Right lobe of liver (tissue), 6 donors: ENCODE results near the gene PLXNB1. TPM values are rescaled to one million over a fixed set of nuclear protein-coding genes. Genes with fewer than 3 reads are reported as not detected.

ENCODE experiments used
- ATAC-seq, 4 donors: fragments of 200-7000 bp; cut with Tn5 transposase; one replicate each; pipeline ENCODE4 v1.9.1; 2020; ENCODE audit warnings: mild to moderate bottlenecking in 4 of 4, moderate library complexity in 4 of 4
- DNase-seq, 3 donors: peaks; one replicate each; pipeline ENCODE4 v3.0.0-alpha.2; 2020
- H3K27ac ChIP-seq, 3 donors: fragments of 200-600 bp; one replicate each; pipeline ENCODE4 v1.8.0; 2022
- H3K27me3 ChIP-seq, 2 donors: fragments of 200-600 bp; one replicate each; pipeline ENCODE4 v1.8.0; 2022
- H3K36me3 ChIP-seq, 4 donors: fragments of 200-600 bp; sonication (generic) in 1 of 4; one replicate each; pipeline versions ENCODE4 v1.5.1 to v1.8.0; 2017 to 2022; ENCODE audit warnings: control low read depth in 1 of 4
- H3K4me1 ChIP-seq, 4 donors: fragments of 200-600 bp; sonication (generic) in 1 of 4; one replicate each; pipeline versions ENCODE4 v1.5.1 to v1.8.0; 2017 to 2022; ENCODE audit warnings: control low read depth in 1 of 4
- H3K4me3 ChIP-seq, 3 donors: fragments of 200-600 bp; one replicate each; pipeline ENCODE4 v1.8.0; 2022
- H3K9me3 ChIP-seq, 4 donors: fragments of 200-600 bp; sonication (generic) in 1 of 4; one replicate each; pipeline versions ENCODE4 v1.5.1 to v1.8.0; 2017 to 2022; ENCODE audit warnings: control low read depth in 1 of 4
- CTCF ChIP-seq, 4 donors: fragments of 200-600 bp in 3 of 4; fragments of 450-650 bp in 1 of 4; IDR thresholded peaks; one replicate each; pipeline versions ENCODE4 v1.5.1 to v1.8.0; 2016 to 2022; ENCODE audit warnings: antibody characterized with exemption in 4 of 4, mild to moderate bottlenecking in 2 of 4
- POLR2A ChIP-seq: fragments of 450-650 bp; IDR thresholded peaks from one replicate; pipeline ENCODE4 v1.6.1; 2017; ENCODE audit warnings: antibody characterized with exemption, mild to moderate bottlenecking
- WGBS: methylation state at CpG from one replicate; pipeline ENCODE4 v1.1.6; 2018; ENCODE audit warnings: low coverage, low lambda C conversion rate; ENCODE audit not compliant: insufficient coverage; ENCODE audit errors: missing lambda C conversion rate; 5-methylcytosine and 5-hydroxymethylcytosine counted together
- intact Hi-C, 2 donors: fragments of 100-400 bp; cut with DNase I; formaldehyde crosslinking; loops; one replicate each; pipeline versions ENCODE4 v1.11.2 to v1.14.1; 2022
- total RNA-seq, 6 experiments: library from RNA; depleted of rRNA in 2 of 6; stranded (reverse); fragments of >200 nt in 2 of 6; fragmentation: NEBNext Ultra II Directional in 3 of 6; extraction: Animal tissue kit (Norgen Biotek cat#: 25700) in 3 of 6; gene quantifications; one replicate each; pipeline versions ENCODE4 v1.1.0 to v1.2.4, GENCODE V29; 2016 to 2023
- donor health status: DM: no; HTN: yes; CAD: no.
- donor health status: DM: no; HTN: no; CAD: no.
- donor health status: DM: no; HTN: no; CAD: no.
- donor health status: DM: no; HTN: yes; CAD: no.
- donor health status: DM: no; HTN: yes; CAD: no.

The PLXNB1 gene
- total RNA-seq, 6 experiments from 2014 or later, result 65.9 to 132 (median 86.5) TPM

GRCh38 chr3:48441940-48442339 lies 12.1 kb upstream of the PLXNB1 start:
- Histone ChIP-seq H3K27ac (no peak overlapping the region), H3K27me3 (no peaks in the 10 kb centered on the region)
- WGBS, result 47% methylated on average over 6 of the region's 6 CpGs

GRCh38 chr3:48440590-48440958 lies 10.7 kb upstream of the PLXNB1 start:
- peak overlapping the region; percentile 72 to 86 (median 75) for H3K4me3 ChIP-seq
- intact Hi-C loops, result no loop called here
- no peak for TF ChIP-seq POLR2A
- no peak for TF ChIP-seq CTCF (IDR thresholded peaks at IDR 0.05)
- 0% methylated on average over 13 of the region's 21 CpGs for WGBS
- no peaks in the 10 kb centered on the region for H3K9me3 ChIP-seq
- H3K27ac ChIP-seq, result peak overlapping the region; percentile 78 to 83 (median 78)
- H3K27me3 ChIP-seq, result no peaks in the 10 kb centered on the region
- peaks cover 0 to 26% (median under 1%) of the 10 kb centered on the region in 4 donors for H3K36me3 ChIP-seq
- H3K4me1 ChIP-seq, result peaks cover 0 to 18% (median 4%) of the 10 kb centered on the region in 4 donors
- ATAC-seq, result peak; percentile 3 to 7 (median 4)
- no peak for DNase-seq

More at GRCh38 chr3:48441940-48442339, 12.1 kb upstream of the PLXNB1 start:
- no peak for TF ChIP-seq POLR2A
- no peak for TF ChIP-seq CTCF (IDR thresholded peaks at IDR 0.05)
- Histone ChIP-seq H3K4me1 (peaks cover 0 to 25% (median 4%) of the 10 kb centered on the region in 4 donors), H3K9me3 (no peaks in the 10 kb centered on the region), H3K36me3 (peaks cover 0 to 26% (median under 1%) of the 10 kb centered on the region in 4 donors), H3K4me3 (no peak overlapping the region)
- ATAC-seq, result no peak
- no peak for DNase-seq
- intact Hi-C loops, result no loop called here

GRCh38 chr3:48439820-48440589 lies 10.1 kb upstream of the PLXNB1 start, which contains the start of the genes CCDC51 and TMA7:
CCDC51 (minus strand) TSS chr3:48440119; CDS start chr3:48435128, 4,991 bp downstream.
TMA7 (plus strand) TSS chr3:48440257; CDS start chr3:48440297, 40 bp downstream.
- intact Hi-C loops, result loop anchor here (5.0 kb wide), 2 partner anchors 43 to 168 kb away; no protein-coding TSS in a partner anchor
- WGBS, result under 1% methylated on average over 40 of the region's 54 CpGs
- TF ChIP-seq CTCF (IDR thresholded peaks at IDR 0.05), result no peak
- TF ChIP-seq POLR2A, result peak; percentile 90

GRCh38 chr3:48437812-48438211 lies 7.9 kb upstream of the PLXNB1 start:
- no peak overlapping the region for H3K27ac ChIP-seq
- ATAC-seq, result no peak
- 86% methylated on average over 4 of the region's 4 CpGs for WGBS
- H3K4me1 ChIP-seq, result peaks cover 0 to 18% (median 7%) of the 10 kb centered on the region in 4 donors
- intact Hi-C loops, result loop anchor here (5.0 kb wide), 2 partner anchors 41 to 166 kb away; no protein-coding TSS in a partner anchor
- TF ChIP-seq CTCF (IDR thresholded peaks at IDR 0.05) (no peak), POLR2A (no peak)
- no peaks in the 10 kb centered on the region for H3K27me3 ChIP-seq
- no peaks in the 10 kb centered on the region for H3K9me3 ChIP-seq
- DNase-seq, result no peak
- peaks cover 0 to 21% (median under 1%) of the 10 kb centered on the region in 4 donors for H3K36me3 ChIP-seq
- no peak overlapping the region for H3K4me3 ChIP-seq

More at GRCh38 chr3:48439820-48440589, 10.1 kb upstream of the PLXNB1 start, which contains the start of the genes CCDC51 and TMA7:
- no peaks in the 10 kb centered on the region for H3K27me3 ChIP-seq
- peaks cover 0 to 18% (median 4%) of the 10 kb centered on the region in 4 donors for H3K4me1 ChIP-seq
- no peaks in the 10 kb centered on the region for H3K9me3 ChIP-seq
- ATAC-seq (peak; percentile 95 to 97 (median 96)), DNase-seq (peak; percentile 99)
- peak within 1 kb of the TSS; percentile 72 to 86 (median 75) for H3K4me3 ChIP-seq
- H3K27ac ChIP-seq, result peak within 1 kb of the TSS; percentile 78 to 83 (median 78)
- peaks cover 0 to 26% (median under 1%) of the 10 kb centered on the region in 4 donors for H3K36me3 ChIP-seq
